Mucosa of descending colon (tissue), 3 donors: ENCODE measurements around the gene CAMK2N2. TPM values are rescaled to one million over a fixed set of nuclear protein-coding genes. Genes with fewer than 3 reads are reported as not detected.
A peak's percentile ranks its signal among the peaks of the same experiment; 100 is the strongest.

Experiments used
- ATAC-seq: fragments of 200-7000 bp; cut with Tn5 transposase; one replicate; pipeline ENCODE4 v1.9.1; 2020; ENCODE audit warnings: mild to moderate bottlenecking, moderate library complexity
- DNase-seq, 3 donors: peaks; one replicate each; pipeline ENCODE4 v3.0.0-alpha.2; 2020
- H3K36me3 ChIP-seq: fragments of 200-600 bp; one replicate; pipeline ENCODE4 v1.8.0; 2021; ENCODE audit warnings: low read depth, mild to moderate bottlenecking
- H3K4me1 ChIP-seq: fragments of 200-600 bp; one replicate; pipeline ENCODE4 v1.8.0; 2021; ENCODE audit warnings: low read depth, mild to moderate bottlenecking
- H3K4me3 ChIP-seq: fragments of 200-600 bp; one replicate; pipeline ENCODE4 v1.8.0; 2021; ENCODE audit warnings: mild to moderate bottlenecking
- H3K9me3 ChIP-seq: fragments of 200-600 bp; one replicate; pipeline ENCODE4 v1.8.0; 2021; ENCODE audit warnings: mild to moderate bottlenecking
- CTCF ChIP-seq: fragments of 200-600 bp; IDR thresholded peaks from one replicate; pipeline ENCODE4 v1.8.0; 2022; ENCODE audit warnings: antibody characterized with exemption, mild to moderate bottlenecking
- intact Hi-C, 2 donors: fragments of 100-400 bp; cut with DNase I in 1 of 2; cut with micrococcal nuclease in 1 of 2; formaldehyde crosslinking; loops; one replicate each; pipeline versions ENCODE4 v1.11.0 to v1.11.1; 2022; cut with DNase I, micrococcal nuclease
- microRNA-seq: library from miRNA; unstranded; fragments of <30 nt; microRNA quantifications from one replicate; pipeline ENCODE4, GENCODE V29; 2019
- total RNA-seq, 3 donors: library from RNA; stranded (reverse); fragmentation: NEBNext Ultra II Directional in 2 of 3; extraction: Animal tissue kit (Norgen Biotek cat#: 25700) in 2 of 3; gene quantifications; one replicate each; pipeline versions ENCODE4 v1.2.1 to v1.2.4, GENCODE V29; 2021 to 2023
- donor health status: DM: no; HTN: no; CAD: no; lungs with moderate emphysema.
- donor health status: DM: no; HTN: no; CAD: no.
- donor health status: DM: no; HTN: yes; CAD: no.

The CAMK2N2 gene
- total RNA-seq, 3 donors from 2014 or later, result 0.95 TPM; not detected in 2

GRCh38 chr3:184223946-184224345 lies 37.4 kb downstream of the CAMK2N2 start:
- peaks cover 2% of the 10 kb centered on the region for H3K4me1 ChIP-seq
- no peak for DNase-seq
- ATAC-seq, result no peak
- intact Hi-C loops, result no loop called here
- TF ChIP-seq CTCF, result no peak
- no peaks in the 10 kb centered on the region for H3K36me3 ChIP-seq
- H3K9me3 ChIP-seq, result no peaks in the 10 kb centered on the region
- no peak overlapping the region for H3K4me3 ChIP-seq

- DNase-seq, result no peak
- no peak for TF ChIP-seq CTCF
- no peak for ATAC-seq
- no peaks in the 10 kb centered on the region for H3K9me3 ChIP-seq
- H3K36me3 ChIP-seq, result no peaks in the 10 kb centered on the region
- no peaks in the 10 kb centered on the region for H3K4me1 ChIP-seq
- H3K4me3 ChIP-seq, result no peak overlapping the region
- intact Hi-C loops, result no loop called here
Measured at GRCh38 chr3:184222521-184222920, 38.8 kb downstream of the CAMK2N2 start.

- no peak overlapping the region for H3K4me3 ChIP-seq
- intact Hi-C loops, result no loop called here
- no peak for TF ChIP-seq CTCF
- no peaks in the 10 kb centered on the region for H3K4me1 ChIP-seq
- ATAC-seq (no peak), DNase-seq (no peak)
- no peaks in the 10 kb centered on the region for H3K36me3 ChIP-seq
- H3K9me3 ChIP-seq, result no peaks in the 10 kb centered on the region
Measured at GRCh38 chr3:184218814-184219213, 42.5 kb downstream of the CAMK2N2 start.

- TF ChIP-seq CTCF, result no peak
- no peak overlapping the region for H3K4me3 ChIP-seq
- ATAC-seq (no peak), DNase-seq (no peak)
- no peaks in the 10 kb centered on the region for H3K9me3 ChIP-seq
- no peaks in the 10 kb centered on the region for H3K4me1 ChIP-seq
- intact Hi-C loops, result no loop called here
- H3K36me3 ChIP-seq, result no peaks in the 10 kb centered on the region
Measured at GRCh38 chr3:184211718-184212117, 49.6 kb downstream of the CAMK2N2 start.

- no peaks in the 10 kb centered on the region for H3K4me1 ChIP-seq
- no peaks in the 10 kb centered on the region for H3K36me3 ChIP-seq
- ATAC-seq (no peak), DNase-seq (no peak)
- intact Hi-C loops, result no loop called here
- H3K4me3 ChIP-seq, result no peak overlapping the region
- H3K9me3 ChIP-seq, result no peaks in the 10 kb centered on the region
- TF ChIP-seq CTCF, result no peak
Measured at GRCh38 chr3:184211297-184211696, 50.1 kb downstream of the CAMK2N2 start.

Small RNA genes lying within 50 kb of the gene (microRNA-seq; reads per million reads assigned to microRNA genes)
- gene MIR1224, result 4.0 reads per million, percentile 18 among the genes with 10 or more reads in this experiment

Other genes with a start within 250 kb of the CAMK2N2 start
- gene ABCC5, start 243.7 kb downstream of the CAMK2N2 start, total RNA-seq, result 10 to 100 TPM; 34.4 to 45.7 (median 39.4) TPM
- gene HTR3D, start 229.8 kb downstream of the CAMK2N2 start, total RNA-seq, result not detected
- gene HTR3C, start 208.5 kb downstream of the CAMK2N2 start, total RNA-seq, result under 1 TPM in 2 of 3 donors, not detected in 1; 0.17 to 0.41 TPM
- under 1 TPM; 0.16 to 0.70 (median 0.35) TPM for gene HTR3E, start 164.5 kb downstream of the CAMK2N2 start, total RNA-seq
- gene EIF2B5, start 126.2 kb downstream of the CAMK2N2 start, total RNA-seq, result 10 to 100 TPM; 41.4 to 48.6 (median 47.0) TPM
- gene DVL3, start 106.2 kb downstream of the CAMK2N2 start, total RNA-seq, result 100 to 1,000 TPM in 1 of 3 donors, 10 to 100 TPM in 2; 63.3 to 104 (median 69.1) TPM
- gene AP2M1, start 86.7 kb downstream of the CAMK2N2 start, total RNA-seq, result 100 to 1,000 TPM; 215 to 297 (median 227) TPM
- 10 to 100 TPM; 60.7 to 79.7 (median 72.3) TPM for gene ABCF3, start 75.4 kb downstream of the CAMK2N2 start, total RNA-seq
- gene VWA5B2, start 32.0 kb downstream of the CAMK2N2 start, total RNA-seq, result 1 to 10 TPM in 2 of 3 donors, under 1 TPM in 1; 0.60 to 2.9 (median 2.6) TPM
- 10 to 100 TPM; 30.8 to 39.9 (median 34.5) TPM for gene ALG3, start 12.6 kb downstream of the CAMK2N2 start, total RNA-seq
- gene EEF1AKMT4, start 11.9 kb downstream of the CAMK2N2 start, total RNA-seq, result 1 to 10 TPM; 2.8 to 5.0 (median 3.2) TPM
- gene ECE2, start 14.5 kb upstream of the CAMK2N2 start, total RNA-seq, result 1 to 10 TPM in 1 of 3 donors, under 1 TPM in 1, not detected in 1; 0.19 to 2.2 TPM
- gene PSMD2, start 37.7 kb upstream of the CAMK2N2 start, total RNA-seq, result 100 to 1,000 TPM; 160 to 223 (median 176) TPM
- 100 to 1,000 TPM; 256 to 305 (median 267) TPM for gene EIF4G1, start 53.1 kb upstream of the CAMK2N2 start, total RNA-seq
- gene FAM131A, start 76.0 kb upstream of the CAMK2N2 start, total RNA-seq, result 10 to 100 TPM; 14.1 to 29.8 (median 16.4) TPM
- 100 to 1,000 TPM in 1 of 3 donors, 10 to 100 TPM in 2; 31.1 to 105 (median 72.0) TPM for gene CLCN2, start 100.1 kb upstream of the CAMK2N2 start, total RNA-seq
- gene POLR2H, start 100.2 kb upstream of the CAMK2N2 start, total RNA-seq, result 100 to 1,000 TPM in 1 of 3 donors, 10 to 100 TPM in 2; 87.8 to 126 (median 90.1) TPM
- gene THPO, start 116.7 kb upstream of the CAMK2N2 start, total RNA-seq, result under 1 TPM in 2 of 3 donors, not detected in 1; 0.14 to 0.63 TPM
- gene CHRD, start 118.5 kb upstream of the CAMK2N2 start, total RNA-seq, result 1 to 10 TPM; 1.1 to 8.7 (median 2.8) TPM